GM18505 (cell line): Measurements from ENCODE around the gene NAV3.
"Not testable (repeated sequence)": the region's sequence is repeated elsewhere in the genome, so short reads cannot be mapped to it uniquely, and the experiment has no call there.

Experiments
- ATAC-seq: cut with Tn5 transposase; IDR thresholded peaks from one replicate; pipeline ENCODE4 v1.9.1; 2021; ENCODE audit not compliant: unreplicated experiment
- POLR2A ChIP-seq: IDR thresholded peaks from 4 replicates; pipeline ENCODE4 v1.6.1; 2011; ENCODE audit warnings: borderline replicate concordance; ENCODE audit not compliant: insufficient read depth, insufficient read length; ENCODE audit errors: extremely low read depth

NAV3 gene

GRCh38 chr12:78249578-78249977 is 418.9 kb downstream of the NAV3 start:
- no peak for TF ChIP-seq POLR2A
- ATAC-seq: no peak

DNA sequence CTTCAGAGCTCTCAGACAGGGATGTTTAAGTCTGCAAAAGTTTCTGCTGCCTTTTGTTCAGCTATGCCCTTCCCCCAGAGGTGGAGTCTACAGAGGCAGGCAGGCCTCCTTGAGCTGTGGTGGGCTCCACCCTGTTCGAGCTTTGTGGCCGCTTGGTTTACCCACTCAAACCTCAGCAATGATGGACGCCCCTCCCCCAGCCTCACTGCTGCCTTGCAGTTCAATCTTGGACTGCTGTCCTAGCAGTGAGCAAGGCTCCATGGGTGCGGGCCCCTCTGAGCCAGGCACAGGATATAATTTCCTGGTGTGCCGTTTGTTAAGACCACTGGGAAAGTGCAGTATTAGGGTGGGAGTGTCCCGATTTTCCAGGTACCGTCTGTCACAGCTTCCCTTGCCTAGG is 427.0 kb downstream of the NAV3 start:
- ATAC-seq: not testable (repeated sequence)

- ATAC-seq: no peak
- TF ChIP-seq POLR2A: no peak
Observed at GRCh38 chr12:78260976-78261375, 430.3 kb downstream of the NAV3 start.

GRCh38 chr12:78261901-78262300 is 431.2 kb downstream of the NAV3 start:
- no peak for TF ChIP-seq POLR2A
- ATAC-seq: no peak
